Nephron progenitor cell (in vitro differentiated cells): ENCODE data around the gene XRCC4.

ENCODE experiments used
- DNase-seq: peaks from one replicate; pipeline ENCODE4 v3.0.0; 2021
- H3K27ac Mint-ChIP-seq: 2 replicates; pipeline ENCODE4 v1.8.0; 2021; ENCODE audit warnings: mild to moderate bottlenecking, moderate library complexity, mixed read lengths
- H3K27me3 Mint-ChIP-seq: 2 replicates; pipeline ENCODE4 v1.8.0; 2021; ENCODE audit warnings: mild to moderate bottlenecking, low read depth, mixed read lengths; ENCODE audit not compliant: poor library complexity
- H3K36me3 Mint-ChIP-seq: 2 replicates; pipeline ENCODE4 v1.8.0; 2021; ENCODE audit warnings: low read depth, mixed read lengths
- H3K4me1 Mint-ChIP-seq: 2 replicates; pipeline ENCODE4 v1.8.0; 2021; ENCODE audit warnings: mixed read lengths
- H3K4me3 Mint-ChIP-seq: 2 replicates; pipeline ENCODE4 v1.8.0; 2021; ENCODE audit warnings: mild to moderate bottlenecking, moderate library complexity, mixed read lengths
- H3K9me3 Mint-ChIP-seq: 2 replicates; pipeline ENCODE4 v1.8.0; 2021; ENCODE audit warnings: mild to moderate bottlenecking, moderate library complexity, mixed read lengths
- CTCF ChIP-seq: fragments of 200-600 bp; sonication (generic); IDR thresholded peaks from 2 replicates; pipeline ENCODE4 v1.5.0; 2021; ENCODE audit warnings: antibody characterized with exemption

XRCC4 gene

GRCh38 chr5:83099445-83099844 lies 22.1 kb downstream of the XRCC4 start:
- DNase-seq, result no peak
- no peak overlapping the region for H3K4me3 Mint-ChIP-seq
- peaks cover 42% of the 10 kb centered on the region for H3K4me1 Mint-ChIP-seq
- H3K27me3 Mint-ChIP-seq, result no peaks in the 10 kb centered on the region
- H3K9me3 Mint-ChIP-seq, result peaks cover 12% of the 10 kb centered on the region
- no peak for TF ChIP-seq CTCF
- H3K36me3 Mint-ChIP-seq, result peaks cover 14% of the 10 kb centered on the region
- no peak overlapping the region for H3K27ac Mint-ChIP-seq

- Mint-ChIP-seq H3K4me3 (no peak overlapping the region), H3K27me3 (no peaks in the 10 kb centered on the region), H3K9me3 (no peaks in the 10 kb centered on the region), H3K27ac (no peak overlapping the region), H3K36me3 (no peaks in the 10 kb centered on the region), H3K4me1 (peaks cover 42% of the 10 kb centered on the region)
- DNase-seq, result no peak
- TF ChIP-seq CTCF, result no peak
Observed at GRCh38 chr5:83101514-83101913, 24.2 kb downstream of the XRCC4 start.

- H3K36me3 Mint-ChIP-seq, result no peaks in the 10 kb centered on the region
- no peak overlapping the region for H3K4me3 Mint-ChIP-seq
- H3K27me3 Mint-ChIP-seq, result no peaks in the 10 kb centered on the region
- H3K9me3 Mint-ChIP-seq, result no peaks in the 10 kb centered on the region
- TF ChIP-seq CTCF, result no peak
- no peak for DNase-seq
- peaks cover 40% of the 10 kb centered on the region for H3K4me1 Mint-ChIP-seq
- H3K27ac Mint-ChIP-seq, result no peak overlapping the region
Observed at GRCh38 chr5:83102364-83102980, 25.1 kb downstream of the XRCC4 start.

- Mint-ChIP-seq H3K27me3 (no peaks in the 10 kb centered on the region), H3K9me3 (no peaks in the 10 kb centered on the region), H3K36me3 (no peaks in the 10 kb centered on the region), H3K4me1 (peaks cover 24% of the 10 kb centered on the region), H3K27ac (no peak overlapping the region), H3K4me3 (no peak overlapping the region)
- no peak for TF ChIP-seq CTCF
- no peak for DNase-seq
Observed at GRCh38 chr5:83104021-83104420, 26.7 kb downstream of the XRCC4 start.

GRCh38 chr5:83107692-83108420 lies 30.5 kb downstream of the XRCC4 start:
- no peak for TF ChIP-seq CTCF
- Mint-ChIP-seq H3K36me3 (peaks cover 14% of the 10 kb centered on the region), H3K27me3 (no peaks in the 10 kb centered on the region), H3K27ac (no peak overlapping the region), H3K4me3 (no peak overlapping the region), H3K4me1 (no peaks in the 10 kb centered on the region), H3K9me3 (peaks cover 9% of the 10 kb centered on the region)
- DNase-seq, result no peak

GRCh38 chr5:83109380-83109779 lies 32.0 kb downstream of the XRCC4 start:
- no peaks in the 10 kb centered on the region for H3K27me3 Mint-ChIP-seq
- H3K27ac Mint-ChIP-seq, result no peak overlapping the region
- no peak overlapping the region for H3K4me3 Mint-ChIP-seq
- H3K36me3 Mint-ChIP-seq, result peaks cover 30% of the 10 kb centered on the region
- no peaks in the 10 kb centered on the region for H3K4me1 Mint-ChIP-seq
- H3K9me3 Mint-ChIP-seq, result peaks cover 24% of the 10 kb centered on the region
- no peak for DNase-seq
- TF ChIP-seq CTCF, result no peak
